ENCODE measurements around the gene NPIPB2. TPM values are rescaled to one million over a fixed set of nuclear protein-coding genes. Genes with fewer than 3 reads are reported as not detected.
"Not testable (repeated sequence)": the region's sequence is repeated elsewhere in the genome, so short reads cannot be mapped to it uniquely, and the experiment has no call there.

NPIPB2 gene
- 10 to 100 TPM in 1 of 2 experiments, 1 to 10 TPM in 1; 4.9 to 11.0 TPM for total RNA-seq

DNA sequence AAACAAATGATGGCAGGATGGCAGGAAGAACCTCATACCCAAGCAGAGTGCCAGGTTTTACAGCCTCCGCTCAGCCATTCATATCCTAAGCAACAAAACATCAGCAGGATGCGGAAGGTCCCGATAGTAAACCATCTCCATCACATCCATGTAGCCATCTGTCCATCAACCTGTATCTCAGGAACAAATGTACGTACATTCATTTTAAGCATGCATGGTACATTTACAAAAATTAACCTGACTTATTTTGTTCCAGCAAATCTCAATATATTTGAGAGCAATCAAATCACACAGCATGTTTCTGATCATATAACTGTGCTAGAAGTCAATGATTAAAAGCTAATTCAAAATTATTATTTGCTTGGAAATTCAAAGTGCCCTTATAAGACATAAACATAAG is at the start of gene NPIPB2:
TSS of gene NPIPB2 (minus strand) at position 101 of the 400 bp plus-strand sequence. CDS start at position 101, 0 bp downstream.
- intact Hi-C loops (cut with micrococcal nuclease); DNase-seq; H3K9me3 Mint-ChIP-seq; ATAC-seq; H3K27me3 Mint-ChIP-seq; H3K4me3 Mint-ChIP-seq; H3K36me3 Mint-ChIP-seq (ENCODE audit: low read depth); H3K27ac Mint-ChIP-seq; CTCF ChIA-PET; H3K4me1 Mint-ChIP-seq (ENCODE audit: low read depth); POLR2A ChIA-PET: not testable (repeated sequence)

- Mint-ChIP-seq H3K4me1 (ENCODE audit: low read depth) (peaks cover 3% of the 10 kb centered on the region), H3K9me3 (no peaks in the 10 kb centered on the region), H3K4me3 (no peak overlapping the region), H3K36me3 (ENCODE audit: low read depth) (no peaks in the 10 kb centered on the region), H3K27me3 (no peaks in the 10 kb centered on the region), H3K27ac (no peak overlapping the region)
- no peak for DNase-seq
- ChIA-PET CTCF (no interaction called here), POLR2A (no interaction called here)
- intact Hi-C loops (cut with micrococcal nuclease), result no loop called here
- TF ChIP-seq, protein P1, sequence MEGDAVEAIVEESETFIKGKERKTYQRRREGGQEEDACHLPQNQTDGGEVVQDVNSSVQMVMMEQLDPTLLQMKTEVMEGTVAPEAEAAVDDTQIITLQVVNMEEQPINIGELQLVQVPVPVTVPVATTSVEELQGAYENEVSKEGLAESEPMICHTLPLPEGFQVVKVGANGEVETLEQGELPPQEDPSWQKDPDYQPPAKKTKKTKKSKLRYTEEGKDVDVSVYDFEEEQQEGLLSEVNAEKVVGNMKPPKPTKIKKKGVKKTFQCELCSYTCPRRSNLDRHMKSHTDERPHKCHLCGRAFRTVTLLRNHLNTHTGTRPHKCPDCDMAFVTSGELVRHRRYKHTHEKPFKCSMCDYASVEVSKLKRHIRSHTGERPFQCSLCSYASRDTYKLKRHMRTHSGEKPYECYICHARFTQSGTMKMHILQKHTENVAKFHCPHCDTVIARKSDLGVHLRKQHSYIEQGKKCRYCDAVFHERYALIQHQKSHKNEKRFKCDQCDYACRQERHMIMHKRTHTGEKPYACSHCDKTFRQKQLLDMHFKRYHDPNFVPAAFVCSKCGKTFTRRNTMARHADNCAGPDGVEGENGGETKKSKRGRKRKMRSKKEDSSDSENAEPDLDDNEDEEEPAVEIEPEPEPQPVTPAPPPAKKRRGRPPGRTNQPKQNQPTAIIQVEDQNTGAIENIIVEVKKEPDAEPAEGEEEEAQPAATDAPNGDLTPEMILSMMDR (IDR thresholded peaks at IDR 0.05), result no peak
- ATAC-seq, result no peak
Measured at GRCh38 chr16:11990702-11991390, 49.0 kb upstream of the NPIPB2 start.

DNA sequence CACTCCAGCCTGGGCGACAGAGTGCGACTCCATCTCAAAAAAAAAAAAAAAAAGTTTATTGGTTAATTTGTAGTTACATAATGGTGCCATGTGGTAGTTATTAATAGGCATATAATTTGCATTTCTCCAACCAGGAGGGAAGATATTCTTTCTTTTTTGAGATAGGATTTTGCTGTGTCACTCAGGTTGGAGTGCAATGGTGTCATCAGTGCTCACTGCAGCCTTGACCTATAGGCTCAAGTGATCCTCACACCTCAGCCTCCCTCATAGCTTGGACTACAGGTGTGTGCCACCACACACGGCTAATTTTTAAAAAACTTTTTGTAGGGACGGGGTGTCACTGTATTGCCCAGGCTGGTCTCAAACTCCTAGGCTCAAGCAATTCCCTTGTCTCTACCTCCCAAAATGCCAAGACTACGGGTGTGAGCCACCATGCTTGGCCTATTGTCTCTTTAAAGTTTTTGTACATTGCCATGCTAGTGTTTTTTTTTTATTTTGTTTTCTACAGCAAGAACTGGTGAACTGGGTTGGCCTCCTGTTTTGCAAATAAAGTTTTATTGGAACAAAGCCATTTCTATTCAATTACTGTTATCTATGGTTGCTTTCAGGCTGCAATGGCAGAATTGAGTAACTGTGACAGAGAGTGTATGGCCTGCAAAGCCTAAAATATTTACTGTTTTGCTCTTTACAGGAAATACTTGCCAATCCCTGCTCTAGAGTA is 46.6 kb upstream of the NPIPB2 start:
- TF ChIP-seq, protein P1 (IDR thresholded peaks at IDR 0.05), result no peak
- H3K27ac Mint-ChIP-seq, result no peak overlapping the region
- H3K4me3 Mint-ChIP-seq, result no peak overlapping the region
- H3K9me3 Mint-ChIP-seq, result no peaks in the 10 kb centered on the region
- H3K27me3 Mint-ChIP-seq, result no peaks in the 10 kb centered on the region
- no peaks in the 10 kb centered on the region for H3K36me3 Mint-ChIP-seq (ENCODE audit: low read depth)
- no peaks in the 10 kb centered on the region for H3K4me1 Mint-ChIP-seq (ENCODE audit: low read depth)
- DNase-seq, result no peak
- ChIA-PET CTCF (no interaction called here), POLR2A (interaction anchor here (1.0 kb wide), 1 partner anchor 12 kb away, joined by 3 read pairs; the partner anchor contains the start of gene SNX29)
- ATAC-seq, result no peak
- intact Hi-C loops (cut with micrococcal nuclease), result no loop called here

DNA sequence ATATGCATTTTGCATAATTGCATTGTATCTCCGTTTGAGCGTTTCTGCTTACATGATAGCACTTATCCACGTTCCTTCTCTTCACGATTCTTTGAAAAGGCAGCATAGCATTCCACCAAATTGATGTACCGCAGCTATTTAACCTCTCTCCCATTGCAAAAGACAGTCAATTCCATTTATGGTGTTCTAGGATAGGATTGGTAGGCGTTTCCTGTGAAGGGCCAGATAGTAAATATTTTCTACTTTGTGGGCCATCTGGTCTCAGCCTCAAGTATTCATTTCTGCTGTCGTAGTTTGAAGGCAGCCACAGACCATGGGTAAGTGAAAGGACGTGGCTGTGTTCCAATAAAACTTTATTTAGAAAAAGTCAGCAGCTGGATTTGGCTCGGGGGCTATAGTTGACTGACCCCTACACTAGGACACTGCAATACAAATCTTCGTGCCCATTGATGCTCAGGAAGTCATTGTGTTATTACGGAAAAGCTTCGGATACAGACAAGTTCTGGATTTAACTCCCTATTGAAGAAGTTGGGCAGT is 44.7 kb upstream of the NPIPB2 start:
- no peak for ATAC-seq
- ChIA-PET CTCF (interaction anchor here (0.7 to 1.6 kb wide), 3 partner anchors 10 to 109 kb away, joined by 3 to 6 read pairs (median 4); partner anchors contain the start of gene SNX29), POLR2A (no interaction called here)
- Mint-ChIP-seq H3K4me1 (ENCODE audit: low read depth) (no peaks in the 10 kb centered on the region), H3K36me3 (ENCODE audit: low read depth) (no peaks in the 10 kb centered on the region), H3K9me3 (no peaks in the 10 kb centered on the region), H3K27ac (no peak overlapping the region), H3K4me3 (no peak overlapping the region), H3K27me3 (no peaks in the 10 kb centered on the region)
- TF ChIP-seq, protein P1 (IDR thresholded peaks at IDR 0.05), result no peak
- DNase-seq, result no peak
- intact Hi-C loops (cut with micrococcal nuclease), result no loop called here

GRCh38 chr16:11985250-11985649 is 43.4 kb upstream of the NPIPB2 start:
- no peaks in the 10 kb centered on the region for H3K27me3 Mint-ChIP-seq
- no peak overlapping the region for H3K27ac Mint-ChIP-seq
- no peak overlapping the region for H3K4me3 Mint-ChIP-seq
- no peaks in the 10 kb centered on the region for H3K9me3 Mint-ChIP-seq
- no peaks in the 10 kb centered on the region for H3K36me3 Mint-ChIP-seq (ENCODE audit: low read depth)
- peaks cover 4% of the 10 kb centered on the region for H3K4me1 Mint-ChIP-seq (ENCODE audit: low read depth)
- ATAC-seq (no peak), DNase-seq (no peak)
- POLR2A ChIA-PET, result no interaction called here
- intact Hi-C loops (cut with micrococcal nuclease), result no loop called here
- TF ChIP-seq, protein P1 (IDR thresholded peaks at IDR 0.05), result no peak
- CTCF ChIA-PET, result no interaction called here

Data from activated CD8-positive, alpha-beta T cell treated with anti-CD3 and anti-CD28 coated beads for 36 hours (primary cell).